Tibial nerve (tissue), 3 donors: ENCODE results near the gene TCEAL9.
"Not testable (repeated sequence)": the region's sequence is repeated elsewhere in the genome, so short reads cannot be mapped to it uniquely, and the experiment has no call there.

Experiments
- CTCF ChIP-seq, 5 experiments: fragments of 200-600 bp in 3 of 5; fragments of 450-650 bp in 2 of 5; sonication (generic) in 3 of 5; IDR thresholded peaks; one replicate each; pipeline ENCODE4 v1.5.1; 2016 to 2019; ENCODE audit warnings: antibody characterized with exemption in 5 of 5, mild to moderate bottlenecking in 3 of 5, moderate library complexity in 2 of 5
- POLR2A ChIP-seq, 2 donors: fragments of 450-650 bp; IDR thresholded peaks; one replicate each; pipeline ENCODE4 v1.6.1; 2017; ENCODE audit warnings: antibody characterized with exemption in 2 of 2, mild to moderate bottlenecking in 2 of 2, moderate library complexity in 2 of 2

DNA sequence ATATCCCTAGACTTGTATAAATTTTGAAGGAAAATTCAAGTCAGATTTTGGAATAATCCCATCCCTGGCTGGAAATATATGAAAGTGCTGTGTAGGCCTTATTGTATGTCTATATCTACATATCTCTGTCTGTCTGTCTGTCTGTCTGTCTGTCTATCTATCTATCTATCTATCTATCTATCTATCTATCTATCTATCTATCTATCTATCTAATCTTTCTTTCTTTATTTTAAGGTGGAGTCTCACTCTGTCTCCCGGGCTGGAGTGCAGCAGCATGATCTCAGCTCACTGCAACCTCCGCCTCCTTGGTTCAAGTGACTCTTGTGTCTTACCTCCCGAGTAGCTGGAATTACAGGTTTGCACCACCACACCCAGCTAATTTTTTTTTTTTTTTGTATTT, 3.3 kb downstream of the TCEAL9 start:
- not testable (repeated sequence) for TF ChIP-seq CTCF, POLR2A (IDR thresholded peaks at IDR 0.05)
